Activated naive CD8-positive, alpha-beta T cell treated with anti-CD3 and anti-CD28 coated beads, Interleukin-2, amount 10 ng/mL, durations not matched to agents 7 days and 5 days (primary cell): ENCODE data around the gene TMEM14A. TPM values are rescaled to one million over a fixed set of nuclear protein-coding genes. Genes with fewer than 3 reads are reported as not detected.

Source experiments
- ATAC-seq: fragments of 150-1000 bp; cut with Tn5 transposase; one replicate; pipeline ENCODE4 v1.10.0; 2021; ENCODE audit warnings: low read depth, moderate library complexity
- POLR2A ChIA-PET: fragments of 350-600 bp; sonication (Branson Sonifier 250); formaldehyde crosslinking; loops from one replicate; lab custom pipeline; 2021; ENCODE audit warnings: antibody characterized with exemption; lab: Charles Lee
- DNase-seq: peaks from one replicate; pipeline ENCODE4 v3.0.0; 2021
- H3K27ac Mint-ChIP-seq: one replicate; pipeline ENCODE4 v1.8.0; 2022; ENCODE audit warnings: mild to moderate bottlenecking, mixed read lengths
- H3K27me3 Mint-ChIP-seq: one replicate; pipeline ENCODE4 v1.8.0; 2022; ENCODE audit warnings: mild to moderate bottlenecking, moderate library complexity, mixed read lengths
- H3K36me3 Mint-ChIP-seq: one replicate; pipeline ENCODE4 v1.8.0; 2021; ENCODE audit warnings: mild to moderate bottlenecking, mixed read lengths
- H3K4me1 Mint-ChIP-seq: one replicate; pipeline ENCODE4 v1.8.0; 2021; ENCODE audit warnings: mixed read lengths
- H3K4me3 Mint-ChIP-seq: one replicate; pipeline ENCODE4 v1.8.0; 2022; ENCODE audit warnings: mild to moderate bottlenecking, moderate library complexity, mixed read lengths
- H3K9me3 Mint-ChIP-seq: one replicate; pipeline ENCODE4 v1.8.0; 2021; ENCODE audit warnings: mixed read lengths
- total RNA-seq, 2 experiments: library from RNA; stranded (reverse); gene quantifications; one replicate each; pipeline ENCODE4 v1.2.3, GENCODE V29; 2021

Gene TMEM14A, protein sequence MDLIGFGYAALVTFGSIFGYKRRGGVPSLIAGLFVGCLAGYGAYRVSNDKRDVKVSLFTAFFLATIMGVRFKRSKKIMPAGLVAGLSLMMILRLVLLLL
- total RNA-seq: 10 to 100 TPM; 18.6 to 19.0 TPM

GRCh38 chr6:52670502-52671409 lies at the start of gene TMEM14A:
Gene TMEM14A (plus strand): TSS chr6:52671113. CDS start chr6:52677103, 5,990 bp downstream.
- H3K4me1 Mint-ChIP-seq: peaks cover 25% of the 10 kb centered on the region
- H3K27ac Mint-ChIP-seq: peak within 1 kb of the TSS; percentile 84
- H3K27me3 Mint-ChIP-seq: peaks cover 6% of the 10 kb centered on the region
- H3K36me3 Mint-ChIP-seq: peaks cover 6% of the 10 kb centered on the region
- H3K4me3 Mint-ChIP-seq: peak within 1 kb of the TSS; percentile 92
- no peaks in the 10 kb centered on the region for H3K9me3 Mint-ChIP-seq
- ATAC-seq: peak; percentile 99
- peak; percentile 96 for DNase-seq
- POLR2A ChIA-PET: no interaction called here

GRCh38 chr6:52621631-52622030 lies 49.3 kb upstream of the TMEM14A start:
- Mint-ChIP-seq H3K27me3 (peaks cover 16% of the 10 kb centered on the region), H3K4me1 (no peaks in the 10 kb centered on the region), H3K9me3 (no peaks in the 10 kb centered on the region), H3K4me3 (no peak overlapping the region), H3K36me3 (no peaks in the 10 kb centered on the region), H3K27ac (no peak overlapping the region)
- no peak for DNase-seq
- POLR2A ChIA-PET: no interaction called here
- no peak for ATAC-seq

DNA sequence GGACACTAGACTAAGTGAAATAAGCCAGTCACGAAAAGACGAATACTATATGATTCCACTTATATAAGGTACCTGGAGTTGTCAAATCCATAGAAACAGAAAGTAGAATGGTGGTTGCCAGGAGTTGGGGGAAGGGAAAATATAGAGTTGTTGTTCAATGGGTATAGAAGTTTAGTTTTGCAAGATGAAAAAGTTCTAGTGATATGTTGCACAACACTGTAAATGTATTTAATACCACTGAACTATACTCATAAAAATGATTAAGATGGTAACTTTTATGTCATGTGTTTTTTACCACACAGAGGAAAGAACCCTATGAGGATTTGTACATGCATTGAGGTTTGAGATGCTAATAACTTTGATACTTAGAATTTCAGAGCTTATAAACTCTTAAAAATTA lies 48.1 kb upstream of the TMEM14A start:
- peaks cover 19% of the 10 kb centered on the region for H3K27me3 Mint-ChIP-seq
- H3K27ac Mint-ChIP-seq: no peak overlapping the region
- H3K9me3 Mint-ChIP-seq: no peaks in the 10 kb centered on the region
- no peaks in the 10 kb centered on the region for H3K36me3 Mint-ChIP-seq
- no peak for ATAC-seq
- H3K4me3 Mint-ChIP-seq: no peak overlapping the region
- POLR2A ChIA-PET: no interaction called here
- no peak for DNase-seq
- no peaks in the 10 kb centered on the region for H3K4me1 Mint-ChIP-seq

DNA sequence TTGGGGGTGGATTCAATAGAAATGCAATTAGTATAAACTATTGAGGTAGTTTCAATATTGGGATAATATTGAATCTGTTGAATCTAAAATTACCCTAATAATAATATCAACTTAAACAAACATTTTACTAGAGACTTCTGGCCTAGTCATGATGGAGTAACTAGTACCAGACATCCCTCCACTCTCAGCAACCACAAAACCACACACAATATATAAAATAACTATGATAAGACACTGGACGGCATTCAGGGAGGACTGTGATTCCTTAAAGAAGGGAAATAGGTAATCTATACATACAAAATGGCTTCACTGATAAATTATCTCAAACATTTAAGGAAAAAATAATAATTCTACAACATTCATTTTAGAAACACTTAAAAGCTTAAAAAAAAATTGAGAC lies 38.9 kb upstream of the TMEM14A start:
- POLR2A ChIA-PET: no interaction called here

DNA sequence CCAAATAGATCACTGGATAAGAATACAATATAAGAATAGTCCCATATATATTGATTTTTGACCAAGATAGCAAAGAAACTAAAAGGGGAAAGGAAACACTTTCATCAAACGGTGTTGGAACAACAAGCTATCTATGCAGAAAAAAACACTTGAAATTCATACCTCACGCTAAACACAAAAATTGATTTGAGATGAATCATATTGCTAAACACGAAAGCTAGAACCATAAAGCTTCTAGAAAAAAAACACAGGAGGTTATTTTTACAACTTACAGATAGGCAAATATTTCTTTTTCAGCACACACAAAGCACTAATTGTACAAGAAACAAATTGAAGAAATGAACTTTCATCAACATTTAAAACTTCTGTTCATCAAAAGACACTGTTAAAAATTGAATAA lies 36.7 kb upstream of the TMEM14A start:
- no peaks in the 10 kb centered on the region for H3K36me3 Mint-ChIP-seq
- ATAC-seq (no peak), DNase-seq (no peak)
- H3K27ac Mint-ChIP-seq: no peak overlapping the region
- H3K9me3 Mint-ChIP-seq: no peaks in the 10 kb centered on the region
- no peak overlapping the region for H3K4me3 Mint-ChIP-seq
- H3K27me3 Mint-ChIP-seq: peaks cover 13% of the 10 kb centered on the region
- peaks cover 3% of the 10 kb centered on the region for H3K4me1 Mint-ChIP-seq
- POLR2A ChIA-PET: no interaction called here

More for the DNA sequence above, 38.9 kb upstream of the TMEM14A start:
- no peak overlapping the region for H3K4me3 Mint-ChIP-seq
- peaks cover 3% of the 10 kb centered on the region for H3K4me1 Mint-ChIP-seq
- H3K27me3 Mint-ChIP-seq: peaks cover 13% of the 10 kb centered on the region
- H3K36me3 Mint-ChIP-seq: no peaks in the 10 kb centered on the region
- DNase-seq (no peak), ATAC-seq (no peak)
- H3K27ac Mint-ChIP-seq: no peak overlapping the region
- no peaks in the 10 kb centered on the region for H3K9me3 Mint-ChIP-seq

DNA sequence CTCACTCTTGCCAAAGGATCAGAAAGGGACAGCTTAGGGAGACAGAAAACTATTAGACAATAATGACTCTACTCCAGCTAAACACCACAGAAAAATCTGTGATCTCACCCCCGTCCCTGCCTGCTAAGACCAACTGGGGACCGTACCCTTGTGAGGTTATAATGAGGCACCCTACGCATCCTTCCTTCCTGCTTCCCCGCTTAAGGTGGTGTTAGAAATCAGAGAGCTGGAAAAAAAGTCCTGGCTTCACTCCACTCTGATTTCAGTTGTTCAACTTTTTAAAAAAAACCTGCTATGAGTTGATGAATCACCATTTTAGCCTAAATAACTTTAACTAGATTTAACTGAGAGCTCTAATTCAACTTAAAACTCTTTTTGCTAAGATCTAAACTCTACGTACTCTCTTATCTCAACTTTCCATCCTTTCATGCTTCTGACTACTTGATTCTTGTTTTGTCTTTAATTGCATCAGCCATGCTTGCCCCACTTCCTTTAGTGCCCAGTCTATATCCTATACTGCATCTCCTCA lies 35.8 kb upstream of the TMEM14A start:
- Mint-ChIP-seq H3K4me3 (no peak overlapping the region), H3K27ac (no peak overlapping the region), H3K9me3 (no peaks in the 10 kb centered on the region), H3K36me3 (no peaks in the 10 kb centered on the region), H3K27me3 (peaks cover 12% of the 10 kb centered on the region), H3K4me1 (peaks cover 3% of the 10 kb centered on the region)
- DNase-seq (no peak), ATAC-seq (no peak)
- POLR2A ChIA-PET: no interaction called here

GRCh38 chr6:52636830-52637229 lies 34.1 kb upstream of the TMEM14A start:
- DNase-seq: no peak
- Mint-ChIP-seq H3K36me3 (no peaks in the 10 kb centered on the region), H3K4me1 (peaks cover 8% of the 10 kb centered on the region), H3K27me3 (peaks cover 22% of the 10 kb centered on the region), H3K27ac (no peak overlapping the region), H3K9me3 (no peaks in the 10 kb centered on the region), H3K4me3 (no peak overlapping the region)
- POLR2A ChIA-PET: no interaction called here
- no peak for ATAC-seq

DNA sequence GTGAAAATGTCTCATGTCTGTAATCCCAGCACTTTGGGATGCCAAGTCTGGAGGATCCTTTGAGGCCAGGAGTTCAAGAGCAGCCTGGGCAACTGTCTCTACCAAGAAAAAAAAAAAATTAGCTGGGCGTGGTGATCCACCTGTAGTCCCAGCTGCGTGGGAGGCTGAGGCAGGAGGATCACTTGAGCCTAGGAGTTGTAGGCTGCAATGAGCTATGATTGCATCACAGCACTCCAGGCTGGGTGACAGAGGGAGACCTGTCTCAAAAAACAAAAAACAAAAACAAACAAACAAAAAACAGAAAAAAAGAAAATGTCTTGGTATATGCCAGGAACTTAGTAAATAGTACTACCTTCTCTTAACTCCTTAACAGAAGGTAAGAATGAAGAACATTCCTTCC lies 31.4 kb upstream of the TMEM14A start:
- H3K4me3 Mint-ChIP-seq: no peak overlapping the region

GRCh38 chr6:52640170-52640569 lies 30.7 kb upstream of the TMEM14A start:
- no peak for ATAC-seq
- Mint-ChIP-seq H3K27me3 (peaks cover 29% of the 10 kb centered on the region), H3K4me1 (peaks cover 10% of the 10 kb centered on the region)

More for the DNA sequence above, 31.4 kb upstream of the TMEM14A start:
- peaks cover 34% of the 10 kb centered on the region for H3K27me3 Mint-ChIP-seq
- H3K36me3 Mint-ChIP-seq: no peaks in the 10 kb centered on the region
- ATAC-seq: no peak
- H3K9me3 Mint-ChIP-seq: no peaks in the 10 kb centered on the region
- peaks cover 10% of the 10 kb centered on the region for H3K4me1 Mint-ChIP-seq
- no peak for DNase-seq
- POLR2A ChIA-PET: no interaction called here
- H3K27ac Mint-ChIP-seq: no peak overlapping the region

GRCh38 chr6:52640916-52641315 lies 30.0 kb upstream of the TMEM14A start:
- peaks cover 29% of the 10 kb centered on the region for H3K27me3 Mint-ChIP-seq
- POLR2A ChIA-PET: no interaction called here

More at GRCh38 chr6:52640170-52640569, 30.7 kb upstream of the TMEM14A start:
- POLR2A ChIA-PET: no interaction called here
- DNase-seq: no peak
- no peak overlapping the region for H3K4me3 Mint-ChIP-seq
- no peaks in the 10 kb centered on the region for H3K36me3 Mint-ChIP-seq
- H3K9me3 Mint-ChIP-seq: no peaks in the 10 kb centered on the region
- no peak overlapping the region for H3K27ac Mint-ChIP-seq

GRCh38 chr6:52641388-52641787 lies 29.5 kb upstream of the TMEM14A start:
- Mint-ChIP-seq H3K4me1 (peaks cover 7% of the 10 kb centered on the region), H3K36me3 (no peaks in the 10 kb centered on the region), H3K27me3 (peaks cover 29% of the 10 kb centered on the region), H3K9me3 (no peaks in the 10 kb centered on the region), H3K27ac (no peak overlapping the region), H3K4me3 (no peak overlapping the region)
- ATAC-seq (no peak), DNase-seq (no peak)
- POLR2A ChIA-PET: no interaction called here

More at GRCh38 chr6:52640916-52641315, 30.0 kb upstream of the TMEM14A start:
- ATAC-seq (no peak), DNase-seq (no peak)
- H3K36me3 Mint-ChIP-seq: no peaks in the 10 kb centered on the region
- H3K4me3 Mint-ChIP-seq: no peak overlapping the region
- H3K9me3 Mint-ChIP-seq: no peaks in the 10 kb centered on the region
- H3K27ac Mint-ChIP-seq: peak overlapping the region; percentile 18
- peaks cover 7% of the 10 kb centered on the region for H3K4me1 Mint-ChIP-seq

- Mint-ChIP-seq H3K27ac (no peak overlapping the region), H3K9me3 (no peaks in the 10 kb centered on the region), H3K4me3 (no peak overlapping the region), H3K36me3 (no peaks in the 10 kb centered on the region), H3K4me1 (peaks cover 7% of the 10 kb centered on the region), H3K27me3 (peaks cover 29% of the 10 kb centered on the region)
- DNase-seq (no peak), ATAC-seq (no peak)
- POLR2A ChIA-PET: no interaction called here
These were observed 29.1 kb upstream of the TMEM14A start for GRCh38 chr6:52641826-52642225.

- Mint-ChIP-seq H3K4me3 (no peak overlapping the region), H3K4me1 (peaks cover 7% of the 10 kb centered on the region), H3K36me3 (no peaks in the 10 kb centered on the region), H3K27ac (no peak overlapping the region), H3K9me3 (no peaks in the 10 kb centered on the region), H3K27me3 (peaks cover 29% of the 10 kb centered on the region)
- no peak for DNase-seq
- ATAC-seq: no peak
- POLR2A ChIA-PET: no interaction called here
These were observed 28.5 kb upstream of the TMEM14A start for GRCh38 chr6:52642368-52642767.

GRCh38 chr6:52643158-52643557 lies 27.8 kb upstream of the TMEM14A start:
- no peak for ATAC-seq
- H3K27ac Mint-ChIP-seq: no peak overlapping the region
- H3K27me3 Mint-ChIP-seq: peaks cover 29% of the 10 kb centered on the region
- H3K9me3 Mint-ChIP-seq: no peaks in the 10 kb centered on the region
- no peaks in the 10 kb centered on the region for H3K36me3 Mint-ChIP-seq
- H3K4me1 Mint-ChIP-seq: peaks cover 7% of the 10 kb centered on the region
- POLR2A ChIA-PET: no interaction called here
- H3K4me3 Mint-ChIP-seq: no peak overlapping the region
- no peak for DNase-seq
